Measurements from ENCODE around the gene RASL12.

- no peak for TF ChIP-seq CTCF (IDR thresholded peaks at IDR 0.05)
- TF ChIP-seq TCF7L2 (IDR thresholded peaks at IDR 0.05; ENCODE audit: low read depth, low read length): no peak
- TF ChIP-seq SIN3A (IDR thresholded peaks at IDR 0.05; ENCODE audit: borderline replicate concordance, insufficient read depth, low read depth, low read length): no peak
- no peak for TF ChIP-seq POLR2AphosphoS5 (IDR thresholded peaks at IDR 0.05; ENCODE audit: low read depth, low read length)
Measured at GRCh38 chr15:65097651-65098263, 30.0 kb upstream of the RASL12 start.

All from Panc1 (cell line).